Cerebellar cortex (tissue), 1 donor: ENCODE measurements around the gene CCBE1.
"Not testable (repeated sequence)": the region's sequence is repeated elsewhere in the genome, so short reads cannot be mapped to it uniquely, and the experiment has no call there.

Source experiments
- DNase-seq: peaks from one replicate; pipeline ENCODE4 v3.0.0-alpha.2; 2015; ENCODE audit warnings: low spot score

The CCBE1 gene

DNA sequence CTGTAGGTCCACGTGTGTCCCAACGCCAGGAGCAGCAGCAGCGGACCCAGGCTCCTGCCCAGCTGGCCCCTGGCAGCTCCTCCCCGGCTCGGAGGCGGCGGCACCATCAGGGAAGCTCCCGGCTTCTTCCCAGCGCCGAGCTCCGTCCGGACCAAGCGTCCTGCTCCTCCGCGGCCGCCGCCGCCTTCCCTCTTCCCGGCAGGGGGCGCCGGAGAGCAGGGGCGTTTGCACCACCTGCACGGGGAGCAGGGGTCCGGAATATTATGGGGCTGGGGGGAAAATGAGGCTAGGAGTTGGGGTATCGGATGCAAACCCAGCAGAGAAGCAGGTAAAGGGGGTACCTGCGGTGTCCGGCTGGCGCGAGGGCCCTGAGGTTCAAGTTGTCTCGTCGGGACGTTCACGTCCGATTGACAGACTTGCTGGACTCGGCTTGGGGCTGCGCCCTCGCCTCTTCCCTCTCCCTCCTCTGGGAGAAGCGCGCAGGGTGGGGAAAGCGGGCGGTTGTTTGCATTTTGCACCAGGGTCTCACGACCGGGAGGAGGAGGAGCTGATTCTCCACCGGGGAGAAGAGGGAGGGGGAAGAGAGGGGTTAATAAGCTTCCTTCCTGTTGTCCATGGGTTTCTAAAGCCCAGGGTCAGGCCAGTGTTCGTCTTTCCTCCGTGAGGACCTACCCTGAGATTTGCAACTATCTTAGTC is at the start of gene CCBE1:
TSS of gene CCBE1 (minus strand) at position 188 of the 697 bp plus-strand sequence.
- peak; percentile 4 for DNase-seq

DNA sequence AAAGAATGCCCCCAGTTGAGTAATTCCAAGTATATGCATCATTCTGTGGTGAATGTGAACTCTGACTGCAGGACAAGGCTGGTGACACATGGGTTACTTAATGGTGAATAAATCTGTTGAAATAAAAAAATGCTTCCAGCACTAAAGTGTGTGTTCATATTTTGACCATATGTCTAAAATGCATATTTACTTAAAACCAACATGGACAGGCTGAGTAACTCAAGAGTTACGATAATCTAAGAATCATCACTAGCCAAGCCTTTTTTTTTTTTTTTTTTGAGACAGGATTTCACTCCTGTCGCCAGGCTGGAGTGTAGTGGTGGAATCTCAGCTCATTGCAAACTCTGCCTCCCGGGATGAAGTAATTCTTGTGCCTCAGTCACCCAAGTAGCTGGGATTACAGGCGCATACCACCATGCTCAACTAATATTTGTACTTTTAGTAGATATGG is 47.1 kb upstream of the CCBE1 start:
- no peak for DNase-seq

DNA sequence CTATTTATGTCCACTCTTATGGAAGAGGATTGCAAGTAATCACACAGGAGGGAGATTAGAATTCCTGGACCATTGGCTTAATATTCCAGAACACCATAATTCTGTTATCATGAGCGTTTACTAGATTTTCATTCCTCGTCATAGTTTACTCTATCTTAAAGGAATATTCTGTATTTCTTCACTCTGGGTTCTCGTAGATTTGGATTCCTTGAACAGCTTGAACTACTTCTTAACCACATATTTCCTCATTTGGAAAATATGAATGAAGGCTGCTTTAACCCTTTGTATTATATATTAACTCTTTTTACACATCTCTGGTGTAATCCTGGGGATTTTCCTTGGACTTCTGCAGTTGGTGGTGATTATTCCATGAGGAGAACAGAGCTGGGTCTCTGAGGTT is 46.3 kb upstream of the CCBE1 start:
- DNase-seq: no peak

DNA sequence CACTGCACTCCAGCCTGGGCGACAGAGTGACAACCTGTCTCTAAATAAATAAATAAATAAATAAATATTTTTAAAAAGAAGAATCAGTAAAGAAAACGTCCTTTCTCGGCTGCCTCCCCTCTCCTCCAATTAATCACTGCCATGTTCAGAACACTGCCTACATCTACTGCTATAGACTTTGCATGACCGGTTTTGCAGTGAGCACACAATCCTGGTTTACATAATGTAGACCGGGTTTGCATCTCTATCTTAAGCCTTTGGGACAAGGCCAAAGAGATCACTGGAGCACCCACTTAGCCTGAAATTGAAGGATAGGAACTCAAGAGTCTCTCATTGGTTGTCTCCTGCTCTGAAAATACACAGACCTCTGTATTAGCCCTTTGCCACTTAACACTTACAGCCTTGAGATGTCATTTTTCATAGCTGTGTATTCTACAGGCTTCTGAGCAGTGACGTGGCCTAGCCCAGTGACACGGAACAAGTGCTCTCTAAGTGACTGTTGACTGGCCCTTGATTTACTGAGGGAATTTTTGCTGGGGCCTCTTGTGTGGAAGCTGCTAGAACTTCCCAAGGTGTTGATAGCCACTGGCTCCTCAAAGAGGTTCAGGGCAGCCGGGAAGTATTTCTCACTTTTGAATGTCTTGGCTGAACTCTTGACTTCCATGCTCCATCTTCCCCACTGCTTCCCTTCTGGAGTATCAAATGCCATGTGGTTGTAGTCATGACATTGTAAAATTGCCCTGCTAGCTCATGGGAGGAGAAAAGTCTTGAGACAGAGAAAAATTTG is 45.3 kb upstream of the CCBE1 start:
- no peak for DNase-seq

DNA sequence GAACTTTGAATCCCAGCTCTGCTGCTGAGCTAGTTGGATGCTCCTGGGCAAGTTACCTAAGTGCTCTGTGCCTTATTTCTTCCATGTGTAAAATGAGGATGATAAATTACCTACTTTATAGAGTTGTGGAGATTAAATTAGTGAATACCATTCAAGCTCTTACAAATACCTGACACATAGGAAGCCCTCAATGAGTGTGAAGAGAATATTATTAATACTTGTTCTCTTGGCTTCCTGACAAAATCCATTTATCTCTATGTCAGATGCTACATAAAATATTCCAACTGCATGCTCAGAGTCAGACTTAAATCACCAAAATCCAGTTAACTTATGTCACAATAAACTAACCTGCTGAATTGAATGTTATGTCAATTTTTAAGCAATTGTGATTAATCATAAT is 42.9 kb upstream of the CCBE1 start:
- no peak for DNase-seq

DNA sequence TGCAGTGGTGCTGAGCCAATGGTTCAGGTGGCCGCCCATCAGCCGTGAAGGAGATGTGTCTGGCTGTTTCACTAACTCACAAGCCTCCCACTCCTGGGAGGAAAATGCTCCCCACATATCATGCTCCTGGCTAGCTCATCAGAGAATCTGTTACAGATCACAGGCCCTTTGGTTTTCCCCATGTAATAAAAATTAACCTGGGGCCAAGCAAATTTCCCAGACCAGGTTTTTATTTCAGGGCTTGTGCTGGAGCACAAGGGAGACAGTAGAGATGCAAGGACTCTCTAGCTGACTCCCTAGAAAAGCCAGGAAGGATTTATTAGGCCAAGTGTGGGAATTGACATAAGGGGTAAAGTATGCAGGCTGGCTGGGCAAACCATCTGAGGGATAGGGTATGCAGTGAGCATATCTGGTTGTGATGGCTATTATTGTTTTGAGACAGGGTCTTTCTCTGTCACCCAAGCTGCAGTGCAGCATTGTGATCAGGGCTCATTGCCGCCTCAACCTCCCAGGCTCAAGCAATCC is 40.6 kb upstream of the CCBE1 start:
- DNase-seq: no peak

DNA sequence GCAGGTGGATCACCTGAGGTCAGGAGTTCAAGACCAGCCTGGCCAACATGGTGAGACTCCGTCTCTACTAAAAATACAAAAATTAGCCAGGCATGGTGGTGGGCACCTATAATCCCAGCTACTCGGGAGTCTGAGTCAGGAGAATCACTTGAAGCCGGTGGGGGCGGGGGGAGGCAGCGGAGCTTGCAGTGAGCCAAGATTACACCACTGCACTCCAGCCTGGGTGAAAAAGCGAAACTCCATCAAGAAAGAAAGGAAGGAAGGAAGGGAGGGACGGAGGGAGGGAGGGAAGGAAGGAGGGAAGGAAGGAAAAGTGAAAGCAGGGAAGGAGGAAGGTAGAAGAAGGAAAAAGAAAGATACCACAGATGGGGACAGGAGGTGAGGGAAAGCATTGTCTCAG is 40.1 kb upstream of the CCBE1 start:
- not testable (repeated sequence) for DNase-seq

DNA sequence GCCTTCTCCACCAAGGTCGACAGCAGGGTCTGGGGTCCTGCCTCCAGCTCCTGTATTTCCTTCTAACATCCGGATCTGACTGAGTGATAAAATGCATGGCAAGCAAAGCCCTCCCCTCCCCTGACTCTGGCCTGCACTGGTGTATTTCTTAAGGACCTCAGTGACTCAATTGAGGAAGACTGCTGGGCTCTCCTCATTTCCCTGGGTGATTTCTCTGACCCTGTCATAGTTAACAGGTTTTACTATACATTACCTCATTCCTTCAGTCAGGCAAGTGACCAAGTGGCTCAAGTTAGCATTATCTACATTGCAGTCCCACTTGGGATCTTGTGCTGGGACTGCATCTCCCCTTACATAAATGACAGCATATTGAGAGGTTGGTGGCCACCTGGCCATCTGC is 38.8 kb upstream of the CCBE1 start:
- no peak for DNase-seq

DNA sequence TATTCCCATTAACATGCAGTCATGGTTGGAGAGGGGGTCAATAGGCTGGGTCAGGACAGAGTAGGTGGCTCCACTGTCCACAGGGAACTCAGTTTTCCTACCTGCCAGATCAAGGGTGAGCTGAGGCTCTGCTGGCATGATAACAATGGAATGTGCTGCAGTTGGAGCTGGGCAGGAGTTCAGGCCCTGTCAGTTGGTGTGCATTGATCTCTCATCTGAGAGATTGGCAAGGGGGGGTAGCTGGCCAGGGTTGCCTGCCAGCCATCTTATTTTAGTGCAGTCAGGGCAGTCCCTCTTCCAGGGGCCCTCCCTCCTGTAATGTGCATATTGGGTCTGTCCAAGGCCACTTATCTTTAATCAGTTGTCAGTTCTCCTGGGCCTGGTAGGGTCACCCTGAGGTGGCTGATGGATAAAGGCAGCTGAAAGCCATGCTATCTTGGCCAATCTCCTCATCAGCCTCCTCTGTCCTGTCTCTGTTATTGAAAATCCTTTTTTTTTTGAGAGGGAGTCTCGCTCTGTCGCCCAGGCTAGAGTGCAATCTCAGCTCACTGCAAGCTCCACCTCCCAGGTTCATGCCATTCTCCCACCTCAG is 38.1 kb upstream of the CCBE1 start:
- DNase-seq: no peak

DNA sequence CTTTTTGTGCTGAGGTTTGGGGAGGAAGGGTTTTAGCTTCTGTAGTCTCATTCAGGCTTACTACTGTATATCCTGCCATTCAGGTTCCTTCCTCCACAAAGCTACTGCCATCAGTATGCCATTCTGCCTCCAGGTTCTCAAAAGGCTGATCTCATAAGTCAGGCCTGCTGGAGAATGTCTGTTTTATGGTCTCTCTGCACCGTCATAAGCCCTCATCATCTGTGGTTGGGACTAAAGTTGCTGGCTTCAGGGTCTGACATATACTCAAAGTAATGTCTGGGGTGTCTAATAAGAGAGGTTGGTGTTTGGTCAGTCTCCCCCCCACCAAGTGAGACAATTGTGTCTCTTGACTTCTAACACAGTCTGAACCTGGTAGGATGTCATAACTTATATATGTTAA is 36.2 kb upstream of the CCBE1 start:
- DNase-seq: no peak

DNA sequence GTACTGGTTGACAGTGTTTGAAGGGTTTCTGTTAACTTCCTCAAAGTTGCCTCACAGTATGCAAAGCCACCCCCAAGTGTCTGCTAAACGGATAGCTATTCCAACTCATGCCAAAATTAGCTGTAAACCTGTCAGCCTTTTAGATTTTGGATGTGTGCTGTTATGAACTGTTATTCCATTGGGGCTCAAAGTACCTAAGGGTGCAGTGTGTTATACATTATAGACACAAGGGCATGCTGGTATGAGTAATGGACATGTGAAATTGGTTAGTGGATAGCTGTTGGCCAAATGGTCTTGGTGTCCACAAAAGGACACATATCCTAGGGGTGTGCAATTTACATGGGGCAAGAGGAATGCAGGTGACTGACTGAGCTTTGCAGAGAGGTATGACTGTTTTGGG is 33.7 kb upstream of the CCBE1 start:
- no peak for DNase-seq

DNA sequence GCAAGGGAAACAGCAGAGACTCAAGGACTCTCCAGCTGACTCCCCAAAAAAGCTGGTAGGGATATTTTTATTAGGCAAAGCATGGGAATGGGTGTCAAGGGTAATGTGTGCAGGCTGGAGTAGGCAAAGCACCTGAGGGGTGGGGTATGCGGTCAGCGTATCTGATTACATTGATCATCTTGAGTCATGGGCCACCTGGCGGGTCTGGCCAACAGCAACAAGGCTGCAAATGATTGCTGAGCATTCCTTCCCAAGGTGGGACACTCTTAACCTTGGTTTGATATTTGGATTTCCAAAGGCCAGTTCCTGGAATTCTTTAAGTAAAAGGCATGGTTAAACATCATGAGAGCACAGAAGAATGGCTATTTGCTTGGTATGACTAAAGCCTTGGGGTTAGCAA is 32.6 kb upstream of the CCBE1 start:
- no peak for DNase-seq

DNA sequence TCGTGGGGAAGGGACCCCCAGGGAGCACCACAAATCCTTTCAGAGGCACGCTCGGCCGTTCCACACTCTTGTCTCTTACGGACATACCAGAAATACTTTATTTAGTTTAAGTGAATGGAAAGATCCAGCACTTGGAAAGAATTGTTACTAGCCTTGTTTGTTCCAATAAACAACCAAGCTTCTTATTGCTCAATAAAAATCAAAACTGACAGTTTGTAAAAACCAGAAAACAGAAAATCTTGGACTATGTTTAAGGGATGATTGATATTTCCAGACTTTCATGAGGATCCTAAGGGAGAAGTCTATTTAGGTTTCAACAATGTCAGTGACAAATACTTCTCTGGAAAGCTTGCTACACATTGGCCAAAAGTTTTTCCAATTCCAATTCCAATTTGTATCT is 31.6 kb upstream of the CCBE1 start:
- DNase-seq: no peak

DNA sequence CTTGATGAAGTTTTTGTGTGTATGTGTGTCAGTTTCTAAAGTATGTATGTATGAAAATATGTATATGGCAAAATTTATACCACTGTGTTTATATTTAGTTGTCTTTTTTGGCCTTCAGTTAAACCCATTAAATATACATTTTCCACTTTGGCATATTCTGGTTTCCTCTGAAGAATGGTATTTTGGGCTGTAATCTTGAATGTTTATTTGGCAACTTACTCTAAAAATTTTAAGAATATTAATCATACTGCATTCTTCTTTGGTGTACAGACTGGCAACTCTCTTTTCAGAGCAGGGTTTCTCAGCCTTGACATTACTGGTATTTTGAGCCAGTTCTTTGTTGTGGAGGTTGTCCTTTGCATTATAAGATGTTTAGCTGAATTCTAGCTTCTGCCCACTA is 27.9 kb upstream of the CCBE1 start:
- no peak for DNase-seq

DNA sequence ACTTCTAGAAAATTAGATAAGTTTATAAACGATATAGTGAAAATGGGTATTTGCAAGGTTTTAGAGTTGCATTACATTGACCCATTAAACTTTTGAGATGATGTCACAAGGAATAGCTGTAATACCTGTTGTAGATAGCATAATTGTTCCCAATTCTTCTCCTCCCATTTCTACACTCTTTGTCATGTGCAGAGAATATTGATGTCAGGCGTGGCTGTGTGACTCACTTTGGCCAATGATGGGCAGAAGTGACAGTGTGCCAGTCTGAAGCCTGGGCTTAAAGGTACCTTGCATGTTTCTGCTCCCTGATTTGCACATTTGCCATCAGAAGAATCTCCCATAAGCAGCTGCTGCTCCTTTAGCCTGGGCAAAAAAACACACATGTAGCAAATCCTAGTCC is 26.9 kb upstream of the CCBE1 start:
- DNase-seq: no peak

DNA sequence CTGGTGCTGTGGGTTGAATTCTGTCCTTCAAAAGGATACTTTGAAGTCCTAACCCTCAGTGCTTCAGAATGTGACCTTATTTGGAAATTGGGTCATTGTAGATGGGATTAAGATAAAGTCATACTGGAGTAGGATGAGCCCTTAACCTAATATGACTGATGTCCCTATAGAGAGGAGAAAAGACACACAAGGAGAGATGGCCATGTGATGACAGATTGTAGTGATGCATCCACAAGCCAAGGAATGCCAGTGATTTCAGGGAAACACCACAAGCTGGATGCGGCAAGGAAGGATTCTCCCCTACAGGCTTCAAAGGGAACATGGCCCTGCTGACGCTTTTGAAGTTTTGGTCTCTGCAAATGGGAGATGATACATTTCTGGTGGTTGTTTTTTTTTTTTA is 24.7 kb upstream of the CCBE1 start:
- no peak for DNase-seq

DNA sequence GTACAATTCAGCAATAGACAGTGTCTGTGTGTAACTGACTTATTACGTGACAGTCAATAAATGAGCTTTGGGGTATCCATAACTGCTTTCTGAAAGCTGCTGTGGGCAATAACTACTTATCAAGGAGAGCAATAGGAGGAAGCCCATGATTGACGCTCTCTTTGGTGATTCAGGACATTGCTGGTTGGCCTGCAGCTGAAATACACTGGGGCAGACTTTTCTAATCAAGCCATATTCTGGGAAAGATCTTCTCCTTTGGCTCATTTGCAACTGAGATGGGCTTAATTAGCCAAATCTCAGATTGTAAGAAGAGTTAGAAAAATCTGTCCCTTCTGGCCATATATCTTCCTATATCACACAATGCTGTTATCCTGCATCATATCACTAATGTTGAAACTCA is 24.0 kb upstream of the CCBE1 start:
- no peak for DNase-seq

DNA sequence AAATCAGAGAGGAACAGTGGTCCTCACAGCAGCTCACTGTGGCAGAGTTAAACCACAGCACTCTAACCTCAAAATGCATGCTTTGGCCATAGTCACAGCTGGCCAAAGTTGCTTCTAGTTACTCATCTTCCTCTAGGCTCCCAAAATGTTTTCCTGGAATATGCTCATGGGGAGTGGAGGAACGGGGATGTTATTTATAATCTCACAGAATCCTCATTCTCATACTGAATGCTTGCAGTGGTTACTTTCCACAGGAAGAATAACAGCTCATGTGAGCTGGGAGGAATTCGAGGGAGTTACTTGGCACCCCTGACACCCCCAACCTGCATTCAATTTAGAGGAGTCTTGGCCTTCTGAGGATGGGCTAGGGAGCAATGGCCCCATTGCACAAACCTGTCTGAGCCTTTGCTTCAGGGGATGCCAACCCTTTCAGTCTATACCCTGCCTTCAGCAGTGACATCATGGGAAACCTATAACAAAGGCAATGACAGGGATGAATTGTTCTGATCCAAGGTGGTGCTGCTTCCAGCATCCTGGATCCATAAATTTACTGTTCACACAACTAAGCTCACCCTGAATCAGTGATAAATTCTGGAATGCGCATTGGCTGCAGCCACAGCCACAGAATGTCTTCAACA is 22.4 kb upstream of the CCBE1 start:
- DNase-seq: no peak

DNA sequence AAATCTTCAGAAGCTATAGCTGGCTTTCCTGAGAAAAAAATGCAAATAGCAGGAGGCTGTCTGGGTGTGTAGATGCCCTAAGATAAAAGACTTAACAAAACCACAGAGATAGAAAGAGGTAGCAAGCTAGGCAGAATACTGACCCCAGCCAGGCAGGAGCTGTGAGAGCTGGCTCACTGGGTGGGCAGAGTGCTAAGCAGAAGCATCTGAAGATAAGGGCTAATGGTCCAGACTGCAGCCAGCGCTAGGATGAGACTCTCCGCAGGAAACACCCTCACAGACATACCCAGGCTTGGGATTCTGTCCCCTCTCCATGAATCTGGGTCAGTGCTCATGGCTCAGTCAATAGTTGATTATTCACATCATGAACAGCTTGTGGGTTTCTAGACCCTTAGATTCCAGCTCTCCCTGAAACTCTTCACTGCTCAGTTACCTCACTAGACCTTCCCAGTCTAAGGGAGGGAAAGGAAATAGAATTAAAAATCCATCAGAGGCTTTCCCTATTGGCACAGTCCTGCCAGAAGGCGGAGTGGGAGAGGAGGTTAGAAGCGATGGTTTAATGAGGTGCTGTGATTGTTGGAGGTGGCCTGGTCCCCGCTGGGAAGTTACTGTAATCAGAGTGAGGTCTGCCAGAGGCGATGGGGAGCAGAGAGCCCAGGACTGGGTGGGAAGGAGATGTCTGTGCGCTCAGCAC is 21.4 kb upstream of the CCBE1 start:
- DNase-seq: no peak

DNA sequence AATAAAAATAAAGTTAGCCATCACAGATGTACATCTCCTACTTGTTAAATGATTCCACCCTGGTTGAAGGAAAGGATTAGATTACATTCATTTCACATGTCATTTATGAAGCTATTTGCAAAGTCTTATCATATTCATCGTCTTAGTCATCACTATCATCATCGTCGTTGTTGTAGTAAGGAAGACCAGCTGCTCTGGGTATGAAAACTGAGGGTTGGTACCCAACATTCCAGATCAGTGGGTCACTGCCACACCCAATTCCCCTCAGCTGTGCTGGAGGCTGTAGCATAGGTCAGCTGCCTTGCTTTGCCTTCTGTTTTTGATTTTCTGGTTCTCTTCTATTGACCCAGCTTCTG is 20.9 kb upstream of the CCBE1 start:
- no peak for DNase-seq

DNA sequence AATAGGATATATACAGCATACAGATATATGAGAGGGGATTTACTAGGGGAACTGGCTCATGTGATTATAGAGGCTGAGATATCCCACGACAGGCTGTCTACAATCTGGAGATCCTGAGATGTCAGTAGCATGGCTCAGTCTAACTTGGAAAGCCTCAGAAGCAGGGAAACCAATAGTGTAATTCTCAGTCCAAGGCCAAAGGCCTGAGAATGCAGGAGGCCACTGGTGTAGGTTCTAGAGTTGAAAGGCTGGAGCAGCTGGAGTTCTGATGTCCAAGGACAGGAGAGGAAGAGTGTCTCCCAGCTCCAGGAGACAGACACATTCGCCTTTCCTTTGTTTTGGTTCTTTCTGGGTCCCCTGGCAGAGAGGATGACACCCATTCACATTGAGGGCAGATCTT is 20.1 kb upstream of the CCBE1 start:
- no peak for DNase-seq

DNA sequence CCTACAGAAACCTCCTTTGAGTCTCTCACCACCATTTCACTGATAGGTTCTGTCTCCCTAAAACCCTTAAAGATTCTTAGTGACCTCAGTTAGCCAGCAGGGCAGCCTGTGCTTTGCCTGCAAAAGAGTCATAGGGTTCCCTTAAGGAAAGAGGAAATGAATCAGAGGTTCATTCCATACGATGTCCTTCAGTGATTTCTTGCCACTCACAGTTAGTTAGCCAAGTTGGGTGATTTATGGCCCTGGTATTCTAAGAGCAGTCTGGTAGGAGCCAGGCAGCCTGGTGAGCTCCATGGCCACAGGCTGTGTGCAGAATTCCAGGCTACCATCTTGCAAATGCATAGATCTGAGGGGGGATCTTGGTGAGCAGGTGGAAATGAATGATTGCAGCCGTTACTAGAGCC is 18.7 kb upstream of the CCBE1 start:
- DNase-seq: no peak
